Astrocyte of the spinal cord (primary cell): ENCODE results near the gene ITGB6.

Experiments
- DNase-seq: peaks from one replicate; pipeline ENCODE4 v3.0.0; 2011; ENCODE audit warnings: low read depth, low spot score
- H3K4me3 ChIP-seq: 2 replicates; pipeline ENCODE4 v1.5.1; 2011; ENCODE audit warnings: low read depth, mild to moderate bottlenecking, low read length, moderate library complexity
- in situ Hi-C: cut with HindIII; loops from 2 replicates; pipeline ENCODE4 v1.10.0; 2017; ENCODE audit warnings: low sequenced_read_pairs
- TF ChIP-seq, protein P1 (sequence below): IDR thresholded peaks from 2 replicates; pipeline ENCODE4 v1.5.1; 2012; ENCODE audit warnings: low read depth, mild to moderate bottlenecking, low read length, inconsistent platforms

ITGB6 gene

DNA sequence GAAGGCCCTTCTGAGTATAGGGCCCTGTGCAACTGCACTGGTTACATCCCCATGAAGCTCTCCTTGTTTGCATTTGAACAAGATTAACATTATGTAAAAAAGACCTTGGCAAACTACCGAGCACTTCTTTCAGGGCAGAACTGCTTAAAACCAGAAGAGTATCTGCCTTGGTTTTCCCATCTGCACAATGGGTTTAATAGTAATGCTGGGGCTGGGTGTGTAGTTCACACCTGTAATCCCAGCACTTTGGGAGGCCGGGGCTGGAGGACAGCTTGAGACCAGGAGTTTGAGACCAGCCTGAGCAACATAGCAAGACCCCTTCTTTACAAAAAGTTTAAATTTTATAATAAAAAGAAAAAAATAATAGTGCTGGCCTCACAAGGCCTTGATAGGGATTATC lies 146.1 kb downstream of the ITGB6 start:
- TF ChIP-seq, protein P1, sequence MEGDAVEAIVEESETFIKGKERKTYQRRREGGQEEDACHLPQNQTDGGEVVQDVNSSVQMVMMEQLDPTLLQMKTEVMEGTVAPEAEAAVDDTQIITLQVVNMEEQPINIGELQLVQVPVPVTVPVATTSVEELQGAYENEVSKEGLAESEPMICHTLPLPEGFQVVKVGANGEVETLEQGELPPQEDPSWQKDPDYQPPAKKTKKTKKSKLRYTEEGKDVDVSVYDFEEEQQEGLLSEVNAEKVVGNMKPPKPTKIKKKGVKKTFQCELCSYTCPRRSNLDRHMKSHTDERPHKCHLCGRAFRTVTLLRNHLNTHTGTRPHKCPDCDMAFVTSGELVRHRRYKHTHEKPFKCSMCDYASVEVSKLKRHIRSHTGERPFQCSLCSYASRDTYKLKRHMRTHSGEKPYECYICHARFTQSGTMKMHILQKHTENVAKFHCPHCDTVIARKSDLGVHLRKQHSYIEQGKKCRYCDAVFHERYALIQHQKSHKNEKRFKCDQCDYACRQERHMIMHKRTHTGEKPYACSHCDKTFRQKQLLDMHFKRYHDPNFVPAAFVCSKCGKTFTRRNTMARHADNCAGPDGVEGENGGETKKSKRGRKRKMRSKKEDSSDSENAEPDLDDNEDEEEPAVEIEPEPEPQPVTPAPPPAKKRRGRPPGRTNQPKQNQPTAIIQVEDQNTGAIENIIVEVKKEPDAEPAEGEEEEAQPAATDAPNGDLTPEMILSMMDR: no peak
- no peak overlapping the region for H3K4me3 ChIP-seq
- in situ Hi-C loops: no loop called here
- no peak for DNase-seq

DNA sequence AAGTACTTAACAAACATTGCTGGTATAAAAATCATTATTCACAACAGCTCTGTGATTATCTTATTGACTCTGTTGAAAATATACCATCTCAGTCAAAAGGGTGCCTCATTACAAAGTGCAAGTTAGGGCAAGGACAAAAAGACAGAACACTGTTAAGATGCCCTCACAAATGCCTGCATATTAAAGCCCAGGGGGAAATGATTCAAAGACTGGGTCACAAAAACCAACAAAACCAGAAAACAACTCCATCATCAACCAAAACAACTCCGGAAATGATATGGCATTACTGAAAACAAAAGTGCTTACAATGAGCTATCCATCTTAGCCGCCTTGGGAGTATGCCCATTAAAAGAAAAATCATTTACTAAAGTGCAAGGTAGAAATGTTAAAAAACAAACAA lies 147.5 kb downstream of the ITGB6 start:
- in situ Hi-C loops: no loop called here
- H3K4me3 ChIP-seq: no peak overlapping the region
- TF ChIP-seq, protein P1: no peak
- no peak for DNase-seq

DNA sequence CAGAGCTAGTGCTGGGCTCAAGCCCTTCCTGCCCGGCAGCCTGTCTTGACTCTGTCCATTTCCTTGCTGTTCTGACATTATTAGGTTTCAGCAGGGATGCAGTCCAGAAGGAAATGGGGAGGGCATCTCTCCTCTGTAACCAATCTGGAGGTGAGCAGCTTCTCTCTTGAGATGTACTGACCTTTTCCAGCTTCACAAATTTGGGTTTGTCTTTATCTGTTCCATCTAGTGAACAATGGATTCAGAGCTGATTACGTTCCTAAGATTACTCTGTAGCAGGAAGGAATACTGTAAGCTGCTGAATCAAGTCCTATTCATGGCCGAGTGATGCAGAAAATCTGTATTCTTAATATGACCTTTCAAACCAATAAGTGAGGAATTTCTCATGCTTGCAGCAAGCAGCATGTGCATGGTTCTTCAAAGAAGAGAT lies 148.7 kb downstream of the ITGB6 start:
- in situ Hi-C loops: no loop called here
- no peak overlapping the region for H3K4me3 ChIP-seq
- TF ChIP-seq, protein P1: no peak
- no peak for DNase-seq

DNA sequence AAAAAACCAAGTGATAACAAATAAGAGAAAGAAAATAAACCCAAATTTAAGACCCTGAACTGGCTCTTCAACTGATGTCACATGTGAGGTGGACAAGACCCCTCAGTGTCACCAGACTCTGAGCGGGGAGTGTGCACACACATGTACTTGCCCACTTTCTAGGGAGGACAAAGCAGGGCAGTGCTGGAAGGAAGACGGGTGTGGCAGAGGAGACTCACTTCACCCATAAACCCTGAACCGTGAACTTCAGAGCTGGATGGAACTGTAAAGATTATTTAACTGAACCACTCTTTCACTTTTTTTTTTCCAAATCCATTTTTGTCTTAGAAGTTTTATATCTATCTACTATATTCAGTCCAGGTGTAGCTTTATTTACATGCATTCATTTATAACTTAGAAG lies 149.9 kb downstream of the ITGB6 start:
- H3K4me3 ChIP-seq: no peak overlapping the region
- in situ Hi-C loops: no loop called here
- DNase-seq: no peak
- TF ChIP-seq, protein P1: no peak
